ENCODE data around the gene SHROOM2. TPM values are rescaled to one million over a fixed set of nuclear protein-coding genes. Genes with fewer than 3 reads are reported as not detected.

SHROOM2 gene
- polyA plus RNA-seq, 3 donors: 16.7 to 18.9 (median 16.8) TPM

- no peak for DNase-seq (ENCODE audit: low read depth in 3 of 3, low spot score in 2 of 3)
These were observed 141.7 kb downstream of the SHROOM2 start for GRCh38 chrX:9927698-9928482.

DNA sequence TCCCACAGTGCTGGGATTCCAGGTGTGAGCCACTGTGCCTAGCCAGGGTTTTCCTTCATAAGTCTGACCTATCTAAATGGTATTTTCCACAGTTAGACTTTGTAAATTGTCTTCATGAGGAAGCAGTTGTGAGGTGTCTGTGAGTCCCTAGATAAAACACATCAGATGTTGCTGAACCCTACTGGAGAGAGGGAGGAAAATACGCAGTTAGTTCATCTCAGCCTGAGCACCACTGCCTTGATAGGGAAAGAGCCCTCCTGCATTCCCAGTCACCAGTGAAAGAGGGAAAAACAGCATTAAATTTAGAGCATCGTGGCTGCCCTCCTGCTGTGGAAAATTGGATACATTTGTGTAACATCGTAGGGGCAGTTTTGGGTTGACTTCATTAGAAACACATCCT, 149.2 kb downstream of the SHROOM2 start:
- DNase-seq (ENCODE audit: low read depth in 3 of 3, low spot score in 2 of 3): no peak

- DNase-seq (ENCODE audit: low read depth in 3 of 3, low spot score in 2 of 3): no peak
These were observed 151.5 kb downstream of the SHROOM2 start for GRCh38 chrX:9937761-9938160.

DNA sequence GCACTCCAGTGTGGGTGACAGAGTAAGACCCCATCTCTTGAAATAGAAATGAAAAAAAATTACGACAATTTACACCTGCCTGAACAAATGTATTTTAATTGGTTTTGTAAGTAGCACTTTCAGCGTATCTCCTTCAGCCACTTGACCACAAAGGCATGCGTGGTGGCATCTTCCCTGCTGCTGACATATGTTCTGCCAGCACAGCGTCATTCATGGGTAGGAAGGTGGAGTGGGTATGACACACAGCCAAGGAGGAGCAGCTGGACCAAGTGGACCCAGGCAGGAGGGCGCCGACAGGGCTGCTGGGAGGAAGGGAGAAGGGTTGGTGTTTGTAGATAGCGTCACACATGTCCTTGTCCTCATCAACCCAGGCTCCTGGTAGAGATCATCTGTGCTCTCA, 152.3 kb downstream of the SHROOM2 start:
- DNase-seq (ENCODE audit: low read depth in 3 of 3, low spot score in 2 of 3): no peak

GRCh38 chrX:9940421-9940820, 154.2 kb downstream of the SHROOM2 start:
- DNase-seq (ENCODE audit: low read depth in 3 of 3, low spot score in 2 of 3): no peak

DNA sequence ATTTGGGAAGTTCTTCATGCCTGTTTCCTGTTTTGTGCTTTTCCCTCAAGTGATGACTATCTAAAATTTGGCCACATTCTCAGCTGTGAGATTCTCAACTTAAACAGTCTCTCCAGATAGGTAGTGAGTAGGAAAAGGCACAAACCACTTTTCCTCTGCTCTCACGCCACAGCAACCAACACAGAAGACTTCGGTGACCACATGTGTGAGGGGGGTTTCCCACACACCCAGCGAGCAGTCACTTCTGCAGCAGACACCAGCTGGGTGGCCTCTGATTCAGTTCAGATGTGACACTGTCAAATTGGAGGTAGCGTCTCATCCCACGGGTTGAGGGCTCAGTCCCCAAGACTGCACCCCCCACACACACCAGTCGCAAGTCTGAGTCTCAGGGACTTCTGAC, 155.9 kb downstream of the SHROOM2 start:
- DNase-seq (ENCODE audit: low read depth in 3 of 3, low spot score in 2 of 3): no peak

DNA sequence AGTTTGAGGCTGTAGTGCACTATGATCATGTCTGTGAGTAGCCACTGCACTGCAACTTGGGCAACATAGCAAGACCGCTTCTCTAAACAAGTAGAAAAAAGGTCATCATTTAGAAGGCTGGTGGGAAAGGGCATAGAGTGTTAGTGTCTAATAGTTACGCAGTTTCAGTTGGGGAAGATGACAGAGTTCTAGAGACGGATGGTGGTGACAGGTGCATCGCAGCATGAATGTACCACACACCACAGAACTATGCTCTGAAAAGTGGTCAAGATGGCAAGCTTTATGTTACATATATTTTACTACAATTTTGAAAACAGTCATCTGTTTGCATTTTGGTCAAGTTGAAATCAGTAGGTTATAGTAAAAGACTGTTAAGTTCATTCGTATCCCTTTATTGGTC, 157.2 kb downstream of the SHROOM2 start:
- DNase-seq (ENCODE audit: low read depth in 3 of 3, low spot score in 2 of 3): no peak

DNA sequence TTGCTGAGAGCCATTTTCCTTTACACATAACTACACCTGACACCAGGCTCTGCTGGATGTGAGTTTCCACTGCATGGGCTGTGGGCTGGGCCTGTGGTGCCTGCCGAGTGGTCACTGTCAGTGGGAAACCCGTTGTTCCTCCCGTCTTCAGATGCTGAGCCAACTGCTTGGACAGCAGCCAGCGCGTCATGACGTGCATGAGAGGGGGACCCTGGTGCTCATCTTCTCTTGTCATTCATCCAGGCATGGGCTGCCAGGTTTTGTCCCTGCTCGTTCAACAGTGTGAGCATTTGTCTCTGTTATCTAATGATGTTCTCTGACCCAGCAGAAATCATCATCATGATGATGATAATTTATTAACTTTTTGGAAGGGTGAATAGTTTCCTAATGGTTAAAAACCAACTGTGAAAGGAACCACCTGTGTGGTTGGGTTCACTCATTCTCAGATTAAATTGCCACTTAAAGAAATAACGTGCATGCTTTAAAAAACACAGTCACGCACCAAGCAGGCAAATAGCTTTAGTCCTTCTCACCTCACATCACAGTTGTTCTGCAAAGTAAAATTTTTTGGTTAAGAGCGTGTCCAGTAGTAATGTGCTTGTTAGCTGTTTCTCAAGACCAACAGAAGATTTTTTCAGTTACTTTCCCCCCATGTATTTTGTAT, 161.0 kb downstream of the SHROOM2 start:
- DNase-seq (ENCODE audit: low read depth in 3 of 3, low spot score in 2 of 3): no peak

DNA sequence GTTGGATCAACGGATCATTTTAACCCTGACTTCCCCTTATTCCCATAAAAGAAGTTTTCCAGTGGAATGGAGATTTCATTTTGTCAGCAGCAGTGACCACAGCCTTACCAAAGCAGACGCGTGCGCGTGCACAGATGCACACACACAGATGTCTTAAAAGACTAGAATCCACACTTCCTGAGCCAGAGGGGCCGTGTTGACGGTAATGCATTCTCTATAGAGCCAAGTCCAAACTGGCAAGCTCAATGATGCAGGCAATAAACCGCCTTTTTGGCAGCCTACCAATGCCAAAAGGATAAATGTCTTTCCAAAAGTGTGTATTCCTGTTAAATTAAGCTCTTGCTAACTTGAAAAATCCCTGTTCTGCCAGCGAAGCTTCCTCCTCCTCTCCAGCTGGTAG, 162.2 kb downstream of the SHROOM2 start:
- DNase-seq (ENCODE audit: low read depth in 3 of 3, low spot score in 2 of 3): no peak

- no peak for DNase-seq (ENCODE audit: low read depth in 3 of 3, low spot score in 2 of 3)
These were observed 166.1 kb downstream of the SHROOM2 start for GRCh38 chrX:9952300-9952699.

GRCh38 chrX:9953396-9953795, 167.2 kb downstream of the SHROOM2 start:
- no peak for DNase-seq (ENCODE audit: low read depth in 3 of 3, low spot score in 2 of 3)

GRCh38 chrX:9955506-9955905, 169.3 kb downstream of the SHROOM2 start:
- no peak for DNase-seq (ENCODE audit: low read depth in 3 of 3, low spot score in 2 of 3)

GRCh38 chrX:9957743-9958142, 171.5 kb downstream of the SHROOM2 start:
- no peak for DNase-seq (ENCODE audit: low read depth in 3 of 3, low spot score in 2 of 3)

DNA sequence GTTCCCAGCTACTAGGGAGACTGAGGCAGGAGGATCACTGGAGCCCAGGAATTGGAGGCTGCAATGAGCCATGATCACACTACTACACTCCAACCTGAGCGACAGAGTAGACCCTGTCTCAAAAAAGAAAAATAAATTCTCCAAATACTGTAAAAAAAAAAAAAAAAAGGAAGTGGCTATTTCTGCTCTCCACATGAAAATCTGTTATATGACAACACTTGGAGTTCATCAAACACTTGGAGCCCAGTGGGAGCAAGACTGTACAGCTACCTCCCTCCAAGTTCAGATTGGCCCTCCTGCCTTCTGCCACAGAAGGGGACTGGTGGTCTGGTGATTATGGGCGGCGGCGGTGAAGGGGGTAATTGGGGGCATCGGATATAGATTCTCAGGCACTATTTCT, 172.0 kb downstream of the SHROOM2 start:
- no peak for DNase-seq (ENCODE audit: low read depth in 3 of 3, low spot score in 2 of 3)

GRCh38 chrX:9961750-9962149, 175.5 kb downstream of the SHROOM2 start:
- no peak for DNase-seq (ENCODE audit: low read depth in 3 of 3, low spot score in 2 of 3)

DNA sequence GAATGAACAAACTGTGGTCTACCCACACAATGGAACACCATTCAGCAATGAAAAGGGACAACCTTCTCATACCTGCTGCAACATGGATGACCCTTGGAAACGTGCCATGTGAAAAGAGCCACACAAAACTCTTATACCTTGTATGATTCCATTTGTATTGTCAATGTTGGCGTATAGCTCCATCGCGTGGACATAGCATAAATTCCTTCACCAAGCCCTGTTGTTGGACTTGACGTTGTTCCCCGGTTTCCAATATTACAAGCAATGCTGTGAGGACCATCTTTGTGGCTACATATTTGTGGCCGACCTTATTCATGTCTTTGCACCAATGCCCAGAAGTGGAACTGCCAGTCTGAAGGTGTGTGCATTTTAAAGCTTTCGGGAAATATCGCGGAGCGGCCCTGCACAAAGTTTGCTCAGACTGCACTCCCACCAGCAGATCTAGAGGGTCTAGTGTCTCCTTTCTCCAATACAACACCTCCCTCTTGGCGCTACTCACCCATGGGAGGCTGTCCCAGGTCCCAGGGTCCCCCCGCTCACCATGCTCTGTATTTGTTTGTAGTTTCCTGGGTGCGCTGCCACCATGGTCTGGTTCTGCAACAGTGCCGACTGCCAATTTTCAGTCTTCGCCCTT, 180.7 kb downstream of the SHROOM2 start, which contains the start of gene CLDN34:
Gene CLDN34, plus strand, starts transcription at position 584 of the 634 bp plus-strand sequence. Its CDS starts 0 bp downstream, at position 584.
- no peak for DNase-seq (ENCODE audit: low read depth in 3 of 3, low spot score in 2 of 3)

DNA sequence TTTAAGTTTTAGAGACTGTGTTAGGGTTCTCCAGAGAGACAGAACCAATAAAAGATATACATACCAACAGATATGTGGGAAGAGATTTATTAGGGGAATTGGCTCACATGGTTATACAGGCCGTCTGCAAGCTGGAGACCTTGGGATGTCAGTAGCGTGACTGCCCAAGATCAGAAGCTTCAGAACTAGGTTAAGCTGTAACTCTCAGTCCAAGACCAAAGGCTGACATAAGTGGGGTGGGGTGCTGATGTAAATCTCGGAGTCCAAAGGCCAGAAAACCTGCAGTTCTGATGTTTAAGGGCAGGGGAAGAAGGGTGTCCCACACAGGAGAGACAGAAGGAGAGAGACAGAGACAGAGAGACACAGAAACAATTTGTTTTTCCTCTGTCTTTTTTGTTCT, 191.4 kb downstream of the SHROOM2 start:
- DNase-seq (ENCODE audit: low read depth in 3 of 3, low spot score in 2 of 3): no peak

GRCh38 chrX:9980401-9980800, 194.2 kb downstream of the SHROOM2 start:
- DNase-seq (ENCODE audit: low read depth in 3 of 3, low spot score in 2 of 3): no peak

- DNase-seq (ENCODE audit: low read depth in 3 of 3, low spot score in 2 of 3): no peak
These were observed 194.7 kb downstream of the SHROOM2 start for GRCh38 chrX:9980927-9981326.

- DNase-seq (ENCODE audit: low read depth in 3 of 3, low spot score in 2 of 3): no peak
These were observed 197.2 kb downstream of the SHROOM2 start for GRCh38 chrX:9983441-9983840.

DNA sequence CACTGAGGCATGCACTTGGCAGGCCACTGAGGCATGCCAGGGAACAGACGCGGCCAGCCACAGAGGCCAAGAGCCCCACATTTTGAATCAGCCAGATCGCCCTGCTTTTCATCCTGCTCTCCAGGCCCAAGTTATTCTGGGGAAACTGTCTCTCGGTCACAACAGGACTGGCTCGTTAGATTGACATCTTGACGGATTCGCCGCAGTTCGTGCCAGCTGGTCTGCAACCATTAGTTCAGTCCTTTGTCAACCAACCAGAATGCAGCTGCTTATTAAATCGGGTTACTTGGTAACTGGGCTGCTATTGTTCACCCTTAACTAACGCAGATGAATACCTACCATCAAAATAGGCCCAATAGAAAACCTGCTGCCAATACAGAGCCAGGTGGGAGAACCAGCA, 197.6 kb downstream of the SHROOM2 start:
- no peak for DNase-seq (ENCODE audit: low read depth in 3 of 3, low spot score in 2 of 3)

- DNase-seq (ENCODE audit: low read depth in 3 of 3, low spot score in 2 of 3): no peak
These were observed 202.5 kb downstream of the SHROOM2 start for GRCh38 chrX:9988762-9989161.
